IMR-90 (cell line): ENCODE measurements around the gene TCOF1. TPM values are rescaled to one million over a fixed set of nuclear protein-coding genes. Genes with fewer than 3 reads are reported as not detected.

Source experiments
- ATAC-seq: fragments of 200-7000 bp; cut with Tn5 transposase; 2 replicates; pipeline ENCODE4 v1.9.1; 2020; ENCODE audit warnings: low read depth, mild to moderate bottlenecking, moderate library complexity
- BruUV-seq: library from RNA; stranded (reverse); fragments of 400-500 nt; replicated peaks from 2 replicates; lab custom pipeline; 2021; lab: Mats Ljungman, UMichigan
- CTCF ChIA-PET: fragments of 300-600 bp; formaldehyde crosslinking; extraction: SDS; loops from one replicate; lab custom pipeline; 2021; ENCODE audit warnings: antibody characterized with exemption; lab: Yijun Ruan, JAX
- POLR2A ChIA-PET: fragments of 300-600 bp; sonication (Branson Sonifier 250); formaldehyde crosslinking; loops from one replicate; lab custom pipeline; 2022; ENCODE audit warnings: antibody characterized with exemption; ENCODE audit not compliant: unreplicated experiment; lab: Charles Lee
- DNase-seq: peaks from one replicate; pipeline ENCODE4 v3.0.0; 2013
- H2AFZ ChIP-seq: replicated peaks from 2 replicates; pipeline ENCODE3; 2013; ENCODE audit warnings: low read length, mild to moderate bottlenecking; ENCODE audit not compliant: poor library complexity
- H2AK5ac ChIP-seq: 2 replicates; pipeline ENCODE4 v1.6.1; 2013; ENCODE audit warnings: low read depth, low read length, inconsistent platforms
- H2AK9ac ChIP-seq: replicated peaks from 2 replicates; pipeline ENCODE3; 2013; ENCODE audit warnings: mild to moderate bottlenecking, low read depth, low read length, moderate library complexity; ENCODE audit not compliant: poor library complexity
- H2BK120ac ChIP-seq: 2 replicates; pipeline ENCODE4 v1.6.1; 2013; ENCODE audit warnings: low read depth, low read length, inconsistent platforms
- H2BK15ac ChIP-seq: 3 replicates; pipeline ENCODE4 v1.6.1; 2013; ENCODE audit warnings: low read depth, low read length, inconsistent platforms
- H2BK20ac ChIP-seq: 2 replicates; pipeline ENCODE4 v1.6.1; 2013; ENCODE audit warnings: low read depth, mild to moderate bottlenecking, inconsistent platforms, low read length, moderate library complexity
- H2BK5ac ChIP-seq: 2 replicates; pipeline ENCODE4 v1.6.1; 2013; ENCODE audit warnings: mild to moderate bottlenecking, low read depth, low read length, inconsistent platforms; ENCODE audit not compliant: poor library complexity, severe bottlenecking
- H3K14ac ChIP-seq: replicated peaks from 2 replicates; pipeline ENCODE4 v1.6.1; 2013; ENCODE audit warnings: low read depth, low read length, inconsistent platforms
- H3K18ac ChIP-seq: 2 replicates; pipeline ENCODE4 v1.6.1; 2013; ENCODE audit warnings: low read depth, low read length, control low read depth
- H3K23ac ChIP-seq: 2 replicates; pipeline ENCODE4 v1.6.1; 2013; ENCODE audit warnings: low read depth, low read length, inconsistent platforms
- H3K27ac ChIP-seq: 2 replicates; pipeline ENCODE4 v1.5.1; 2013; ENCODE audit warnings: mild to moderate bottlenecking, control low read depth, low read length; ENCODE audit not compliant: insufficient read depth
- H3K27me3 ChIP-seq: 2 replicates; pipeline ENCODE4 v1.6.1; 2013; ENCODE audit warnings: low read length; ENCODE audit not compliant: control insufficient read depth, insufficient read depth
- H3K36me3 ChIP-seq: 2 replicates; pipeline ENCODE4 v1.6.1; 2013; ENCODE audit warnings: low read length, mixed read lengths; ENCODE audit not compliant: control insufficient read depth, insufficient read depth
- H3K4ac ChIP-seq: 2 replicates; pipeline ENCODE4 v1.6.1; 2013; ENCODE audit warnings: low read depth, low read length, inconsistent platforms
- H3K4me1 ChIP-seq: 2 replicates; pipeline ENCODE4 v1.6.1; 2013; ENCODE audit warnings: low read length, mixed read lengths; ENCODE audit not compliant: control insufficient read depth, insufficient read depth
- H3K4me2 ChIP-seq: 2 replicates; pipeline ENCODE4 v1.6.1; 2013; ENCODE audit warnings: low read depth, mild to moderate bottlenecking, control low read depth, low read length, moderate library complexity
- H3K4me3 ChIP-seq: 2 replicates; pipeline ENCODE4 v1.5.1; 2013; ENCODE audit warnings: low read depth, mild to moderate bottlenecking, control low read depth, low read length, moderate library complexity; ENCODE audit not compliant: insufficient read depth
- H3K56ac ChIP-seq: 2 replicates; pipeline ENCODE4 v1.6.1; 2013; ENCODE audit warnings: low read length, inconsistent platforms; ENCODE audit not compliant: insufficient read depth; ENCODE audit errors: extremely low read depth
- H3K79me1 ChIP-seq, 2 experiments: 2 replicates each; pipeline ENCODE4 v1.6.1; 2013; ENCODE audit warnings: low read length in 2 of 2, inconsistent platforms in 1 of 2, low read depth in 1 of 2
- H3K9ac ChIP-seq: 2 replicates; pipeline ENCODE4 v1.6.1; 2013; ENCODE audit warnings: low read depth, low read length, control low read depth
- H3K9me1 ChIP-seq: 2 replicates; pipeline ENCODE4 v1.6.1; 2013; ENCODE audit warnings: low read length, inconsistent platforms; ENCODE audit not compliant: insufficient read depth
- H3K9me3 ChIP-seq: 2 replicates; pipeline ENCODE4 v1.6.1; 2013; ENCODE audit warnings: low read length; ENCODE audit not compliant: control insufficient read depth, insufficient read depth
- H4K20me1 ChIP-seq: 2 replicates; pipeline ENCODE4 v1.6.1; 2013; ENCODE audit warnings: low read length, inconsistent platforms; ENCODE audit not compliant: insufficient read depth
- H4K5ac ChIP-seq: 2 replicates; pipeline ENCODE4 v1.6.1; 2013; ENCODE audit warnings: mild to moderate bottlenecking, low read depth, low read length, control low read depth
- H4K8ac ChIP-seq, 2 experiments: 2 replicates each; pipeline ENCODE4 v1.6.1; 2013; ENCODE audit warnings: low read depth in 2 of 2, low read length in 2 of 2, control low read depth in 1 of 2, inconsistent platforms in 1 of 2
- H4K91ac ChIP-seq: 2 replicates; pipeline ENCODE4 v1.6.1; 2013; ENCODE audit warnings: low read depth, low read length, inconsistent platforms; ENCODE audit not compliant: insufficient read depth
- CTCF ChIP-seq: conservative IDR thresholded peaks from 2 replicates; pipeline ENCODE4 v1.5.1; 2012; ENCODE audit warnings: mild to moderate bottlenecking, low read depth, low read length, improper control_type of control experiment
- FOS ChIP-seq: fragments of 150-350 bp; IDR thresholded peaks from 2 replicates; pipeline ENCODE4 v1.6.1; 2016; ENCODE audit warnings: low read depth, low read length
- NFE2L2 ChIP-seq: fragments of 150-350 bp; IDR thresholded peaks from 2 replicates; pipeline ENCODE4 v1.6.1; 2016; ENCODE audit warnings: low read depth, mild to moderate bottlenecking, low read length
- POLR2A ChIP-seq: IDR thresholded peaks from 2 replicates; pipeline ENCODE4 v1.6.1; 2012; ENCODE audit warnings: mild to moderate bottlenecking, low read depth, low read length
- RFX5 ChIP-seq: IDR thresholded peaks from 2 replicates; pipeline ENCODE4 v1.8.0; 2012; ENCODE audit warnings: low read depth, mild to moderate bottlenecking, low read length, moderate library complexity
- SMC3 ChIP-seq: fragments of 150-350 bp; IDR thresholded peaks from 2 replicates; pipeline ENCODE4 v1.6.1; 2016; ENCODE audit warnings: low read depth, mild to moderate bottlenecking, antibody characterized with exemption, low read length, moderate library complexity
- WGBS, 2 experiments: methylation state at CpG; one replicate each; pipeline versions ENCODE4 v1.1.5 to v1.1.7; 2013; ENCODE audit warnings: missing lambda C conversion rate in 2 of 2; ENCODE audit not compliant: insufficient read length in 1 of 2; ENCODE audit errors: extremely low coverage in 2 of 2; 5-methylcytosine and 5-hydroxymethylcytosine counted together
- dilution Hi-C: fragments of 300-500 bp; cut with HindIII; formaldehyde crosslinking; loops from one replicate; pipeline ENCODE4 v1.14.3; 2018; ENCODE audit warnings: low sequenced_read_pairs; ENCODE audit not compliant: unreplicated experiment
- in situ Hi-C: fragments of 300-500 bp; cut with MboI; formaldehyde crosslinking; loops from 3 replicates; pipeline ENCODE4 v1.14.3; 2019; ENCODE audit warnings: low sequenced_read_pairs, inconsistent platforms, mixed read lengths
- intact Hi-C: fragments of 100-400 bp; cut with micrococcal nuclease; formaldehyde crosslinking; loops from 2 replicates; pipeline ENCODE4 v1.10.0; 2022
- polyA plus RNA-seq, 3 experiments: library from polyadenylated mRNA; depleted of rRNA; stranded (reverse); fragments of >200 nt; gene quantifications; 2 replicates each; pipeline ENCODE4 v1.2.3, GENCODE V29; 2012; ENCODE audit warnings: low replicate concordance in 1 of 3
- total RNA-seq: library from RNA; depleted of rRNA; stranded (reverse); fragments of >200 nt; gene quantifications from 2 replicates; pipeline ENCODE4 v1.2.3, GENCODE V29; 2012

TCOF1 gene
- total and polyA plus RNA-seq, 2 of the 4 experiments (the other 2 are of a cell fraction), result 18.2 to 19.7 TPM

- Histone ChIP-seq H3K36me3 (no peaks in the 10 kb centered on the region), H2AK5ac (0 out of 2 replicates have a peak overlapping the region, but pooled peaks have one; percentile 20), H3K18ac (no peak overlapping the region; the same call in 1 of the 2 replicates), H2BK120ac (no peak overlapping the region; the same call in 1 of the 2 replicates), H2BK5ac (no peak overlapping the region), H3K27ac (no peak overlapping the region), H3K14ac (no peak overlapping the region), H2BK20ac (peak overlapping the region; percentile 14; the same call in 1 of the 2 replicates), H3K9me1 (peaks cover 14% of the 10 kb centered on the region), H3K56ac (no peak overlapping the region), H3K4me3 (no peak overlapping the region), H4K5ac (no peak overlapping the region), H3K27me3 (no peaks in the 10 kb centered on the region), H4K20me1 (no peaks in the 10 kb centered on the region), H4K8ac (no peak overlapping the region), H3K9me3 (no peaks in the 10 kb centered on the region), H4K91ac (no peak overlapping the region), H3K4me2 (no peak overlapping the region), H3K79me1 (no peaks in the 10 kb centered on the region), H2BK15ac (no peak overlapping the region), H2AFZ (no peak overlapping the region), H3K9ac (no peak overlapping the region), H3K23ac (no peak overlapping the region), H3K4me1 (peaks cover 13% of the 10 kb centered on the region; the same call in 1 of the 2 replicates), H3K4ac (0 out of 2 replicates have a peak overlapping the region, but pooled peaks have one; percentile 7), H2AK9ac (peak overlapping the region; percentile 43)
- in situ Hi-C loops, result no loop called here
- no peak for TF ChIP-seq POLR2A
- no peak for TF ChIP-seq FOS
- no peak for TF ChIP-seq CTCF
- TF ChIP-seq RFX5, result no peak
- TF ChIP-seq SMC3, result no peak
- TF ChIP-seq NFE2L2, result no peak
- dilution Hi-C loops, result no loop called here
- CTCF ChIA-PET, result interaction anchor here (0.9 to 1.0 kb wide), 2 partner anchors 9 to 16 kb away, joined by 3 read pairs; no protein-coding TSS in a partner anchor
- POLR2A ChIA-PET, result interaction anchor here (0.7 kb wide), 1 partner anchor 567 kb away, joined by 7 read pairs; no protein-coding TSS in a partner anchor
- no CpG with 5 or more reads among the region's 7 CpGs for WGBS, 2 experiments
- intact Hi-C loops, result no loop called here
- ATAC-seq (no peak), DNase-seq (no peak)
- BruUV-seq, result no TSS peak
These were observed 46.3 kb upstream of the TCOF1 start for GRCh38 chr5:150311015-150311692.
